ENCODE data around the gene PGS1. TPM values are rescaled to one million over a fixed set of nuclear protein-coding genes. Genes with fewer than 3 reads are reported as not detected.

Gene PGS1
- total RNA-seq, 2 donors from 2014 or later: 29.2 to 57.4 TPM

DNA sequence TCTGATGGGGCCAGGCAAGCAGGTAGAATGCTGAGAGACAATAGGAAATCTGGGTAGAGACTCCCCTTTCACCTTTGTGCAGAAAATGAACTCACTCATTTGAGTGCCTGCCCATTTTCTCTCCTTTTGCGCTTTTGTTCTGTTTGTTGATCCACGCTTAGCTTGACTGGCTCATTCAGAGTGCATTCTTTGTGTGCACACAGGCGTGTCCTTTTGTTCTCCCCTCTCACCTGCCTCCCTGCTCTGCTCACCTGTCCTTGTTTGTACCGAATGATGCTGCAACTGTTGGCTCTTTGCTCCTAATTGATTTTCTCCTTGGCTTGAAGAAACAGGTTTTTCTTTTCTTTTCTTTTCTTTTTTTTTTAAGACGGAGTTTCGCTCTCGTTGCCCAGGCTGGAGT, 15.8 kb downstream of the PGS1 start:
- Histone ChIP-seq H3K4me3 (no peak overlapping the region), H3K9me3 (no peaks in the 10 kb centered on the region), H3K27ac (no peak overlapping the region), H3K36me3 (peaks cover 2 to 4% of the 10 kb centered on the region in 2 donors), H3K4me1 (replicated peaks) (peaks cover 11% of the 10 kb centered on the region), H3K27me3 (replicated peaks; ENCODE audit: insufficient read depth) (no peaks in the 10 kb centered on the region)
- TF ChIP-seq, protein P1, sequence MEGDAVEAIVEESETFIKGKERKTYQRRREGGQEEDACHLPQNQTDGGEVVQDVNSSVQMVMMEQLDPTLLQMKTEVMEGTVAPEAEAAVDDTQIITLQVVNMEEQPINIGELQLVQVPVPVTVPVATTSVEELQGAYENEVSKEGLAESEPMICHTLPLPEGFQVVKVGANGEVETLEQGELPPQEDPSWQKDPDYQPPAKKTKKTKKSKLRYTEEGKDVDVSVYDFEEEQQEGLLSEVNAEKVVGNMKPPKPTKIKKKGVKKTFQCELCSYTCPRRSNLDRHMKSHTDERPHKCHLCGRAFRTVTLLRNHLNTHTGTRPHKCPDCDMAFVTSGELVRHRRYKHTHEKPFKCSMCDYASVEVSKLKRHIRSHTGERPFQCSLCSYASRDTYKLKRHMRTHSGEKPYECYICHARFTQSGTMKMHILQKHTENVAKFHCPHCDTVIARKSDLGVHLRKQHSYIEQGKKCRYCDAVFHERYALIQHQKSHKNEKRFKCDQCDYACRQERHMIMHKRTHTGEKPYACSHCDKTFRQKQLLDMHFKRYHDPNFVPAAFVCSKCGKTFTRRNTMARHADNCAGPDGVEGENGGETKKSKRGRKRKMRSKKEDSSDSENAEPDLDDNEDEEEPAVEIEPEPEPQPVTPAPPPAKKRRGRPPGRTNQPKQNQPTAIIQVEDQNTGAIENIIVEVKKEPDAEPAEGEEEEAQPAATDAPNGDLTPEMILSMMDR (IDR thresholded peaks at IDR 0.05): no peak
- no peak for TF ChIP-seq POLR2A (IDR thresholded peaks at IDR 0.05)
- no peak for TF ChIP-seq POLR2AphosphoS5 (IDR thresholded peaks at IDR 0.05)
- DNase-seq (ENCODE audit: low spot score): no peak
- intact Hi-C loops (cut with DNase I): no loop called here
- WGBS: 55% methylated on average over 7 of the region's 7 CpGs

DNA sequence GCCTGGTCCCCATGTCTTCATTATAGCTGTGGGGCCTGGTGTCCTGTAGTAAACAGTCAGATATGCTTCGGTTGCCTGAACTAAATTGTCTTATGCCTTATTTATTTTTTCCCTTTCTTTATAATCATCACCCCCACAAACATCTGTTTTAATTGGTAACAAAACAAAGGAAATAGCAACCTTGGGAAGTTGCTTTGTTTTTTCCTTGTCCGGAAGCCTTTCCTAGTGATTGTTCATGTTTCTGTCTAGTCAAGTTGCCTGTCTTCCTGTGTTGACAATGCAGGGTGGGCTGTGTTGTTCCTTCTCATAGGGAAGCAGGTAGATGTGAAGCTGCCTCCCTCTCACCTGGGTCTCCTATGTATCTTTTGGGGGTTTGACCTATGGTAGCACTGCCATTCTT, 16.7 kb downstream of the PGS1 start:
- Histone ChIP-seq H3K27ac (no peak overlapping the region), H3K4me3 (no peak overlapping the region), H3K36me3 (peaks cover 2 to 4% of the 10 kb centered on the region in 2 donors), H3K27me3 (replicated peaks; ENCODE audit: insufficient read depth) (no peaks in the 10 kb centered on the region), H3K9me3 (no peaks in the 10 kb centered on the region), H3K4me1 (replicated peaks) (peaks cover 11% of the 10 kb centered on the region)
- TF ChIP-seq POLR2A (IDR thresholded peaks at IDR 0.05): no peak
- TF ChIP-seq, protein P1 (IDR thresholded peaks at IDR 0.05): no peak
- no peak for TF ChIP-seq POLR2AphosphoS5 (IDR thresholded peaks at IDR 0.05)
- intact Hi-C loops (cut with DNase I): no loop called here
- 94% methylated on average over 2 of the region's 2 CpGs for WGBS
- no peak for DNase-seq (ENCODE audit: low spot score)

DNA sequence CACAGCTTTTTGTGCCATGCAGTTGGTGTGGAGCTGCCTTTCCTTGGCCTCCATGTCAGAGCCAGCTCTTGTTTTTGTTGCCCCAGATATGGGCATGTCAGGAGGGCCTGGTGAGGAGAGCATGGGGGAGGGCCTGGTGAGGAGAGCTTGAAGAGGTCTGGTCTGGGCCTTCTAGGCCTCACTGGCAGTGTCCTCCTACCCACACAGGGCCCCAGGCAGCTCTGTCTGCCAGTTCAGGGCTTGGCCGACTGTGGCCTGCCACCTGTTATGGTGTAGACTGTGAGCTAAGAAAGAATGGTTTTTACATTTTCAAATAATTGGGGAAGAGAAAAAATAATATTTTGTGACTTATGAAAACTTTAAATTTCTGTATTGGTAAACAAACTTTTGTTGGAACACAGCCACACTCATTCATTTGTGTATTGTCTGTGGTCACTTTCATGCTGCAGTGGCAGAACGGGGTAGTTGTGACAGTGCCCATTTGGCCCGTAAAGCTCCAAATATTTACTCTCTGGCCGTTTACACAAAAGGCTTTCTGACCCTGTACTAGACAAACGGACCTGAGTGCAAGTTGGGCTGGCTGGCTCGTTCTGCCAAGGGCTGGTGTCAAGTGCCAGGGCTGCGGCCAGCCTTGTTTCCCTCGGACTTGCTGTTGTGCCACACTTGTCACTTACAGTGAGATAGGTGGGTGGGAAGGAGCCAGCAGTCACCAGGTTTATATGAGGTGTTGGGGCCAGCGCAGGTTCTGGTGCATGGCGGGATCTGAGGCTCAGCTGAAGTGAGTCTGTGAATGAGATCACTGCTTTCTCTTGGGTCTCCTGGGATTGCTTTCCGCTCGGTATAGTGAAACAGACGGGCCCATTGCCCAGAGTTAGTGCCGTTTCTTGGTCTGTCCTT, 18.2 kb downstream of the PGS1 start:
- no peak for TF ChIP-seq POLR2A (IDR thresholded peaks at IDR 0.05)
- TF ChIP-seq, protein P1 (IDR thresholded peaks at IDR 0.05): no peak
- no peak for TF ChIP-seq POLR2AphosphoS5 (IDR thresholded peaks at IDR 0.05)
- Histone ChIP-seq H3K27me3 (replicated peaks; ENCODE audit: insufficient read depth) (no peaks in the 10 kb centered on the region), H3K9me3 (no peaks in the 10 kb centered on the region), H3K4me3 (no peak overlapping the region), H3K27ac (no peak overlapping the region), H3K36me3 (peaks cover 2 to 4% of the 10 kb centered on the region in 2 donors), H3K4me1 (replicated peaks) (peaks cover 11% of the 10 kb centered on the region)
- intact Hi-C loops (cut with DNase I): no loop called here
- 69% methylated on average over 14 of the region's 14 CpGs for WGBS
- DNase-seq (ENCODE audit: low spot score): no peak

DNA sequence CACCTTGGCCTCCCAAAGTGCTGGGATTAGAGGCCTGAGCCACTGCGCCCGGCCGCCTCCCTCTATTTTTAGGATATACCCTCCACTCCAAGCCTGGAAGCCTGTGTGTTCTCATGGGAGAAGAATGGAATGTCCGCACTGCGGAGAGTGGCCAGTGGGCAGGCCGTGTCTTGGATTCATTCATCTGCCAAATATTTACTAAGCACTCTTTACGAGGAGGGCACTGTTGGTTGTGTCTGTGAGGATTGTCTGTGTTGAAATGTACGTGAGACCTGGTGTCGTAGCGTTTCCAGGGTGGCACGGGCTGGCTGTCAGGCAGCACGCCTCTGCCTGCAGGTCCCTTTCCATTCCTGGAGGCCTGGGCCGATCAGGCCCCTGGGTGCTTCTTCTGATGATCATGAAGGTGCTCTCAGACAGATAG, 19.2 kb downstream of the PGS1 start:
- Histone ChIP-seq H3K9me3 (no peaks in the 10 kb centered on the region), H3K27me3 (replicated peaks; ENCODE audit: insufficient read depth) (no peaks in the 10 kb centered on the region), H3K4me3 (no peak overlapping the region), H3K4me1 (replicated peaks) (peaks cover 11% of the 10 kb centered on the region), H3K27ac (no peak overlapping the region), H3K36me3 (peaks cover 2 to 4% of the 10 kb centered on the region in 2 donors)
- WGBS: 22% methylated on average over 13 of the region's 13 CpGs
- intact Hi-C loops (cut with DNase I): no loop called here
- TF ChIP-seq POLR2AphosphoS5 (IDR thresholded peaks at IDR 0.05): peak; percentile 83
- TF ChIP-seq, protein P1 (IDR thresholded peaks at IDR 0.05): no peak
- no peak for TF ChIP-seq POLR2A (IDR thresholded peaks at IDR 0.05)
- DNase-seq (ENCODE audit: low spot score): peak; percentile 48

- Histone ChIP-seq H3K4me1 (replicated peaks) (peaks cover 11% of the 10 kb centered on the region), H3K9me3 (no peaks in the 10 kb centered on the region), H3K4me3 (no peak overlapping the region), H3K27me3 (replicated peaks; ENCODE audit: insufficient read depth) (no peaks in the 10 kb centered on the region), H3K27ac (no peak overlapping the region), H3K36me3 (peaks cover 6 to 9% of the 10 kb centered on the region in 2 donors)
- WGBS: 85% methylated on average over 3 of the region's 3 CpGs
- DNase-seq (ENCODE audit: low spot score): no peak
- TF ChIP-seq POLR2A (IDR thresholded peaks at IDR 0.05) (no peak), POLR2AphosphoS5 (IDR thresholded peaks at IDR 0.05) (no peak)
- TF ChIP-seq, protein P1 (IDR thresholded peaks at IDR 0.05): no peak
- intact Hi-C loops (cut with DNase I): no loop called here
Observed at GRCh38 chr17:78398390-78398789, 19.9 kb downstream of the PGS1 start.

All from prostate gland (tissue), 2 donors.